ENCODE data around the gene STX18.

Gene STX18

GRCh38 chr4:4379540-4380087, 162.2 kb downstream of the STX18 start:
- no peak for DNase-seq (ENCODE audit: low read depth in 2 of 2)

DNA sequence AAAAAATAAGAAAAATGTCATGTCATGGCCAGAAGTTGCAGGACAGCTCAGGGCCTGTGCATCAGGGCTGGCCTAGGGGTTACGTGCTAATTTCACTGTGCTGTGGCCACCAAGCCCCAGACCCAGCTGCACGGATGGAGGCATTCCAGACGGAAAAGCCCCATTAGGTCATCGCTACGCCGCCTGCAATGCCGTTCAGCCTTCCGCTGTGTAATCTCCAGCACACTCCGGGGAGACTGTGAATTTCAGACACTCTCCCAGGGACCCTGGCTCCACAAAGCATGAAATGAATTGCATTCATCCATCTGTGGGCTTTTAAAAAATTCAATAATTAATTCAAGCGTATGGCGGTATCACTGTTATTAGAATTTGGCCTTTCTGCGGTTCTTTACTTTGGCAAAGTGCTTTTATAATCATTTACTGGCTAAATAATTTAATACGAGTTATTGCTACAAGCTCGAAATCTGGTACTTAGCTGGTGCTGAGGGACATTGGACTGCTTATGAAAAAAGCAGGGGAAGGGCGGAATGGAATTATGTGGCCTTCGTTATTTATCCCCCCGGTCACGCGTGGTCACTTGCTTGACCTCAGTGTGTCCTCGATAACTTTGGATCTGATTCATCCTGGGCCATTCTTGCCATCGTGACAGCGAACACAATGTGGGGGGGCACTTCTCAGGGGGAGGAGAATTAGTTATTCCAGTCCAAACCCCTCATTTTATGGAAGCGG, 164.0 kb downstream of the STX18 start:
- DNase-seq (ENCODE audit: low read depth in 2 of 2): no peak

- no peak for DNase-seq (ENCODE audit: low read depth in 2 of 2)
Observed at GRCh38 chr4:4377191-4377590, 164.7 kb downstream of the STX18 start.

DNA sequence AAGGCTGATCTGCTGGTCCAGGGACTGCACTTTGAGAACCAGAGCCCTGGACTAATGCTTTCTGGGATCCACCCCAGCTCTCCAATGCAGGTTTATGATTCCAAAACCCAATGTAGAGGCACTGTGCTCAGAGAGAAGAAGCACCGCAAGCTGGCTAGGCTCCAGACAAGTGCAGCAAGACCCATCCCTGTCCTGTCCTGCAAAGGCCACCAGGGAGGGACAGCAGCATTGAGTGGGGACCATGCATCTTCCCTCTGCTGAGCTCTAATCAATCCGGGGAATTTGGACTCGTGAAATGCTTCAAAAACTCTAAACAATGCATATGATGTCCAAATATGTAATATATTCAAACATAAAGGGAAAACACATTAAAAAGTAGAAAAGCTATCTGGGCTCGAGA, 165.8 kb downstream of the STX18 start:
- DNase-seq (ENCODE audit: low read depth in 2 of 2): no peak

- DNase-seq (ENCODE audit: low read depth in 2 of 2): no peak
Observed at GRCh38 chr4:4374388-4375098, 167.3 kb downstream of the STX18 start.

Data from stimulated activated CD4-positive, alpha-beta T cell treated with anti-CD3 and anti-CD28 coated beads, Interleukin-12 subunit alpha, Interleukin-12 subunit beta, amount 100 ng/mL, for 24 hours (primary cell).